ENCODE data around the gene PIGN. TPM values are rescaled to one million over a fixed set of nuclear protein-coding genes. Genes with fewer than 3 reads are reported as not detected.

The PIGN gene
- total and polyA plus RNA-seq, 2 of the 8 experiments (the other 6 are each of a cell fraction or from before 2014, with no cell fraction given): 20.9 to 26.3 TPM

- TF ChIP-seq ATF2 (IDR thresholded peaks at IDR 0.05; ENCODE audit: low read length): no peak
- no peak for TF ChIP-seq JUN (IDR thresholded peaks at IDR 0.05; ENCODE audit: low read depth, low read length)
- no peak for TF ChIP-seq SIX5 (IDR thresholded peaks at IDR 0.05; ENCODE audit: low read depth, low read length)
- no peak for TF ChIP-seq TCF12 (IDR thresholded peaks at IDR 0.05; ENCODE audit: low read depth, low read length)
- no peak for TF ChIP-seq SP2 (IDR thresholded peaks at IDR 0.05; ENCODE audit: low read length)
- no peak for TF ChIP-seq SIRT6 (IDR thresholded peaks at IDR 0.05; ENCODE audit: low read length)
- no peak for TF ChIP-seq HDAC6 (IDR thresholded peaks at IDR 0.05; ENCODE audit: low read depth, low read length)
- TF ChIP-seq ATF3 (IDR thresholded peaks at IDR 0.05; ENCODE audit: insufficient read depth, low read depth, low read length): no peak
- TF ChIP-seq TEAD4 (IDR thresholded peaks at IDR 0.05; ENCODE audit: low read depth, low read length): no peak
- no peak for TF ChIP-seq TAF1 (IDR thresholded peaks at IDR 0.05; ENCODE audit: low read depth, low read length)
Measured at GRCh38 chr18:62033207-62033606, 153.6 kb downstream of the PIGN start (continued).

Data from H1 (cell line).